ENCODE results near the gene FOXS1.
"Not testable (repeated sequence)": the region's sequence is repeated elsewhere in the genome, so short reads cannot be mapped to it uniquely, and the experiment has no call there.

FOXS1 gene

GRCh38 chr20:31838646-31839292 is 6.6 kb downstream of the FOXS1 start:
- FAIRE-seq = no peak

DNA sequence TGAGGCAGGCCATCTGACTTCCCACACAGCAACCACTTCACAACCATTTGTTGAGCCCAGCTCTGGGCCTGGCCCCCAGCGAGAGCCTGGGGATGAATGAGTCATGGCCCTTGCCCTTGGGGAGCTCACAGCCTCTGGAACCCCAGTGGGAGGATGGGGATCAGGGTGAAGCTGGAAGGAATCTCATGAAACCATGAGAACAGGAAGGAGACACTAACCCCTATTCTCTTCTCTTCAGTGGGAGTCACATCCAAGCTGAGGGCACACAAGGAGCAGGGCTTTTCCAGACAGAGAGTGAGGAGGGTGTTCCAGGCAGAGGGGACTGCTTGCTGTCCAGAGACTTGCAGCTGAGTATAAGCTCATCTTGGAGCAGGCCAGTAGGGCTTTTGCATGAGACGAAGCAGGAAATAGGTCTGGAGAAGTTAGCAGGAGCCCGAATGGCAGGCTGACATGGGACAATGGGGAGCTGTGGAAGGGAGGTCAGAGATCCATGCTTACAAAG is 7.5 kb downstream of the FOXS1 start:
- FAIRE-seq = no peak

DNA sequence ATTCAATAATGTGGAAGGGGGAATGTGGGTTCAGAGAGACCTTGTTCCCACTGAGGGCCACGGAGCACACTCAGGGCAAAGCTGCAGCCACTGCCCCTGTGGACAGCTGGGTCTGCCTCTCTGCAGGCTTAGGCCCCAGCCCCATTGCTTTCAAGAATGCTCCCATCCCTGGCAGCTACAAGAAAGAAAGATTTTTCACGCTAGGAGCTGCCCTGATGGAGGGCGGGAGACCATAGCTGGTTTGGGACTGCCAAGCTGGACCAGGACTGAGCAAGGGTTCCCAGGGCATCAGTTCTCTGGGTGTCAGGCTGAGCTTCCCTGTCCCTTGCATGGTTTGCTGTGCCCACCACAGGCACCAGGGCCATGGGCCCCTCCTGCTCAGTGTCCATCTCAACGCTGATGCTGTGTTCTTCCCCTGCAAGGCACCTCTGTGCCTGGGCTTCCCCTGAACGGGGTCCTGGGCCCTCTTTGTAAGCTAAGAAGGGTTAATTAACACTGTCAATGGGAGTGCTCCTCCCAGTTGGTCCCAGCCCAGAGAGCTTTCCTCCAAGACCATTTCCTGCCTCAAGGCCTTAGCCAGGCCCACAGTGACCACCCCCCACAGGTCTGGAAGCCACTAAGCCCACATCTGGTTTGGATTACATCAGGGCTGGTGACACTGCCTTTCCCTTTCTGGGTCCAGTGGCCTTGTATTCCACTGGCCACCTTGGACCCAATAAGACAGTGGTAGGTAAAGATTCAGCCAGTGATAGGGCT is 8.4 kb downstream of the FOXS1 start:
- no peak for FAIRE-seq

DNA sequence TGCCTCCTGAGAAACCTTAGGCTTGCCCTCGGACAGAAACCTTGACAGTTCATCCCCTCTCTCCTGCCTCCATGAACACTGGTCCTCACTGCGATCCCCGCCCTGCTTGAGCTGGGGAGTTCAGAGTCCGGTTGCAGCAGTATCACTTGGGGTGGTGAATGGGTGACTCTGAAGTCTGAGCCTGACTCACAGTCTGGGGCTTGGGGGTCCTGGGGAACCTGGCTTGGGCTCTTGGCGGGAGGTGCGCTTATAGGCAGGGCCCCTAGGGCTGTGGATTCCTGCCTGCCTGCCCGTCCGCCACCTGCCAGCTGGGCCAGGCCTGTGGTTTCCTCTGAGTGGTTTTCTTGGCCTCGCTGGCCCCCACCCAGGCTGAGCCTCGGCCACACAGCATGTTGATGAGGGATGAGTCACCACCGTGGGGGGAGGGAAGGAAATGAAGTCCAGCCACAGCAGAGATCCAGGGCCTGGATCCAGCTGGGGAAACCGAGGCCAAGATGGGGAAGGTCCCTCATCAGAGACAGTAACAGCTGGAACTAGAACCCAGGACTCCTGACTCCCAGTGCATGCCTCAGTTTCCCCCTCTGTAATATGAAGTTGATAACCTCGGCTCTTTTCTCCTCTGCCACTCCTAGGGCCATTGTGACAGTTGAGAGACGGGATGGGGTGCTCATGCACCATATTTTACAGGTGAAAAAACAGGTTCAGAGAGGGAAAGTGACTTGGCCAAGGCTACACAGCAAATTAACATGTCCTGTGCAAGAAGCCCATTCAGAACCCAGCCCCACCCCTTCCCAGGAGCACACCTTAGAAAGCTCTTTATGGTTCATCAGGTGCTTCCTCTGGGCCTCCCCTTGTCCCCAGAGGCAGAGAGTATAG is 9.2 kb downstream of the FOXS1 start:
- no peak for FAIRE-seq

- no peak for FAIRE-seq
Observed at GRCh38 chr20:31835554-31835953, 9.8 kb downstream of the FOXS1 start.

DNA sequence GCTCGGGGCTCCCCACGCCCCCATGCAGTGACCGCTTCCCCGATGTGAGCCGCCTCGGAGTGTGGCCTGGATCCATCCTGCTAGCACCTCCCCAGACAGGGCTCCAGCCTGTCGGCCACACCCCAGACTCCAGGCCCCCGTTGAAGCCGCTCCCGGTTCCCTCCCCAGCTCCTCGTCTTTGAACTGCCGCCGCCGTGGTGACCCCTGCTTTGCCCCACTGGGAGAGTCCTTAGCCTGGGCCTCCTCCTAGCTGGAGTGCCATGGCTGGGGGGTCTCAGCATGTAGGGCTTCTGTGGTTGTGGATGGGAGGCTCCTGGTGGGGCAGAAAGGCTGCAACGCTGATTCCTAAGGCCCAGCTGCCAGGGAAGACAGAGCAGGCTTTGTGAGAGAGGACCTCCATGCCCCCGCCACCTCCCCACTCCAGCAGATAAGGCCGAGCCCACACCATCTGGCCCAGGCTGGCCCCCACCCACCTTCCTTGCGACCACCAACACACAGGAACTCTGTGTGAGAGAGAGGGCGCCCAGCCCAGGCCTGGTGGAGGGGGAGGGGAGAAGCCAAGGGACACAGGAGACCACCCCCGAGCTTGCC is 11.4 kb downstream of the FOXS1 start:
- no peak for FAIRE-seq

GRCh38 chr20:31833130-31833930 is 12.1 kb downstream of the FOXS1 start:
- FAIRE-seq = no peak

GRCh38 chr20:31831771-31832306 is 13.6 kb downstream of the FOXS1 start:
- no peak for FAIRE-seq

GRCh38 chr20:31831211-31831610 is 14.2 kb downstream of the FOXS1 start:
- no peak for FAIRE-seq

DNA sequence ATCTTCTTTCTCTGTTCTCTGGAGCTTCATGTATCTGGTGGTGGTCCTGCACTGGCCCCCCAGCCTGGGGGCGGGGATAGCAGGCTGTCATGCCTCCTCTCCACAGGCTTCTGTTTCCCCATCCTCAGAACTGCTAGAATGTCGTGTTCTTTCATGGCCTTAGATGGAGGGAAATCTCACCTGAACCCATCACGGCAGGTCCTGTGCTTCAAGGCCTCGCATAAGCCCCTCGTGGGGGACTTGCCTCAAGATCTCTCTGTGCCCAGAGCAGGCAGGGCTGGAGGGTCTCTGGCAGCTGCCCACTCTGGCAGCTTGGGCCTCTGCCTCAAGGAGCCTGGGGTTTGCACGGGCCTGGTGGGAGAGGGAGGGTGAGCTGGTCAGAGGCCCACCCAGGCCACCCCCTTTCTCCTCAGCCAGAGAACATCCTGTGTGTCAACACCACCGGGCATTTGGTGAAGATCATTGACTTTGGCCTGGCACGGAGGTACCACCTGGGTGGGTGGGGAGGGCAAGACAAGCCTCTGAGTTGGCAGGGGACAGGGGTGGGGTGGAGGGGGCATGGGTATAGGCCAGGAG is 14.9 kb downstream of the FOXS1 start:
- no peak for FAIRE-seq

- no peak for FAIRE-seq
Observed at GRCh38 chr20:31829731-31830130, 15.7 kb downstream of the FOXS1 start.

GRCh38 chr20:31828016-31828415 is 17.4 kb downstream of the FOXS1 start:
- FAIRE-seq = not testable (repeated sequence)

- no peak for FAIRE-seq
Observed at GRCh38 chr20:31827059-31827458, 18.3 kb downstream of the FOXS1 start.

- no peak for FAIRE-seq
Observed at GRCh38 chr20:31826074-31826473, 19.3 kb downstream of the FOXS1 start.

- FAIRE-seq = no peak
Observed at GRCh38 chr20:31824554-31825313, 20.7 kb downstream of the FOXS1 start.

DNA sequence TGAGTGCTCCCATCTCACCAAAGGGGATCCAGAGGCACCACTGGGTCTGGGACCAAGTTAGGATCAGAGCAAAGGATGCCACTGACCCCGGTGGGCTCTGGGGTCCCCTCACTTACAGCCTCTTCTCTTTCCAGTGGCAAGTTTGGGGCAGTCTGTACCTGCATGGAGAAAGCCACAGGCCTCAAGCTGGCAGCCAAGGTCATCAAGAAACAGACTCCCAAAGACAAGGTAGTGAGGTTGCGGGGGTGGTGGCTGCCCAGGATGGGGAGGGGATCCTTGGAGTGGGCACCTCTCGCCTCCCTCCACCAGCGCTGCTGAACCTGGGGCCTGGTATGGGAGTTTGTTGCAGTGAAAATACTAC is 21.3 kb downstream of the FOXS1 start:
- no peak for FAIRE-seq

- no peak for FAIRE-seq
Observed at GRCh38 chr20:31823360-31824124, 21.9 kb downstream of the FOXS1 start.

DNA sequence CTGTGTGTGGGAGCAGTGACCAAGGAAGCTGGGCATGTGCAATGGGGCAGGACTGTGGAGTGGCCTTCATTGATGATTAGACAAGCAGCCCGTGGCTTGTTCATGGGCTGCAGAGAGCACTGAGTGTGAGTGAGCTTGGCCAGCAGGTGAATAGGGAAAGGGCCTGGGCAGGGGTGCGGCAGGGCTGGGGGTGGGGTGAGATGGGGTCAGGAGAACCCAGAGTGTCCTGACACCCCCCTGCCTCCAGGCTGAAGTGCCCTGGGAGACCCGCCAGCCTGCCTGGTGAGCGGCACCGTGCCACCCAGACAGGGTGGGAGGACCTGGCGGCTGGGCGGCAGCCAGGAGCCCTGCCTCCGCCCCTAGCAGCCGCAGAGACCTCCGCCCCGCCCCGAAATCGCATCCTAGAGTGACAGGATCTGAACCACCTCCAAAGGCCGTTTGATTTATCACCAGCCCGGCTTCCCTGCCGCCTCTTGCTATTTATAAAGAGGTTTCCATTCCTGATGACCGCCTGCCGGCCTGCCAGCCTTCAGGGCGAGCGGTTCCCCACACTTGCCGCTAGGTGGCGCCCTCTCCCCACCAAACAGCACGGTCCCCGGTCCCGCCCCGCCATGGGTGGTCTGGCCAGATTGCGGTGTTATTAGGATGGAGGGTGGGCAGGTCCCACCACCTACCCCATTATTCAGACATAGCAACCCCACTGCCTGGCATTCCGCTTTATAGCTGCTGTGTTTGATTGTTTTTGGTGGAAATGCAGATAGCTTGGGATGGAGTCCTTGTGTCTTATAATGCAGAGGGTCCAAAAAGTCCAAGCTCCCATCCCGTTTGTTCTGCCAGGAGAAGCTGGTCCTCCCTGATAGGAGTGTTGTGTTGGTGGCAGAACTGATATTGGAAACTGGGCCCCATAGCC is 22.7 kb downstream of the FOXS1 start:
- FAIRE-seq = no peak

DNA sequence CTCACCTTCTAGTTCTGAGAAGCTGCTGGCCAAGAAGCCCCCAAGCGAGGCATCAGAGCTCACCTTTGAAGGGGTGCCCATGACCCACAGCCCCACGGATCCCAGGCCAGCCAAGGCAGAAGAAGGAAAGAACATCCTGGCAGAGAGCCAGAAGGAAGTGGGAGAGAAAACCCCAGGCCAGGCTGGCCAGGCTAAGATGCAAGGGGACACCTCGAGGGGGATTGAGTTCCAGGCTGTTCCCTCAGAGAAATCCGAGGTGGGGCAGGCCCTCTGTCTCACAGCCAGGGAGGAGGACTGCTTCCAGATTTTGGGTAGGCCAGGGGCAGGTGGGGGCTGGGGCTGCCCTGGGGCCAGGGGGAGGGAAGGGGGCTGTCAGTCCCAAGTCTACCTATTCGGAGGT is 24.0 kb downstream of the FOXS1 start:
- no peak for FAIRE-seq
